NCI-H226 (cell line): ENCODE measurements around the gene PCDHB2.
A peak's percentile ranks its signal among the peaks of the same experiment; 100 is the strongest.
"Not testable (repeated sequence)": the region's sequence is repeated elsewhere in the genome, so short reads cannot be mapped to it uniquely, and the experiment has no call there.

Experiments used
- DNase-seq: peaks from one replicate; pipeline ENCODE4 v3.0.0-alpha.2; 2015

The PCDHB2 gene

DNA sequence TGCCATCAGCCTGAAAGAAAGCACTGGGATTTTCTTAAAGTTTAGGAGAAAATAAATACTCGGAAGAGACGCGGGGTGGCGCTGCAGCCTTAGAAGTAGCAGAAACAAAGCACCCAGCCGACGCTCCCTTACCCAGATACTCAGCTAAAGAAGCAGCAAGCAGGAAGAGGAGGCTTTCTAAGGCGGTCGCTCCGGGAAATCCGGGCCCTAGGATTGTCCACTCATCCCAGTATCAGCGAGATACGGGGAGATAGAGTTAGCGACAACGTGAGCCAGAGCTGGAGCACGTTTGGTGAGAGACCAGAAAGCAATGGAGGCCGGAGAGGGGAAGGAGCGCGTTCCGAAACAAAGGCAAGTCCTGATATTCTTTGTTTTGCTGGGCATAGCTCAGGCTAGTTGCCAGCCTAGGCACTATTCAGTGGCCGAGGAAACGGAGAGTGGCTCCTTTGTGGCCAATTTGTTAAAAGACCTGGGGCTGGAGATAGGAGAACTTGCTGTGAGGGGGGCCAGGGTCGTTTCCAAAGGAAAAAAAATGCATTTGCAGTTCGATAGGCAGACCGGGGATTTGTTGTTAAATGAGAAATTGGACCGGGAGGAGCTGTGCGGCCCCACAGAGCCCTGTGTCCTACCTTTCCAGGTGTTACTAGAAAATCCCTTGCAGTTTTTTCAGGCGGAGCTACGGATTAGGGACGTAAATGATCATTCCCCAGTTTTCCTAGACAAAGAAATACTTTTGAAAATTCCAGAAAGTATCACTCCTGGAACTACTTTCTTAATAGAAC, at the start of gene PCDHB2:
Gene PCDHB2, plus strand, starts transcription at position 135 of the 782 bp plus-strand sequence. Its CDS starts 176 bp downstream, at position 311.
- DNase-seq, result peak; percentile 59

GRCh38 chr5:141050622-141051520, 43.5 kb upstream of the PCDHB2 start, which contains the start of gene PCDHB1:
PCDHB1 (plus strand) TSS chr5:141051374; CDS start chr5:141051471, 97 bp downstream.
- no peak for DNase-seq

- DNase-seq, result no peak
These were observed 42.9 kb upstream of the PCDHB2 start for GRCh38 chr5:141051521-141051866.

- DNase-seq, result no peak
These were observed 16.6 kb upstream of the PCDHB2 start for GRCh38 chr5:141077826-141078225.

DNA sequence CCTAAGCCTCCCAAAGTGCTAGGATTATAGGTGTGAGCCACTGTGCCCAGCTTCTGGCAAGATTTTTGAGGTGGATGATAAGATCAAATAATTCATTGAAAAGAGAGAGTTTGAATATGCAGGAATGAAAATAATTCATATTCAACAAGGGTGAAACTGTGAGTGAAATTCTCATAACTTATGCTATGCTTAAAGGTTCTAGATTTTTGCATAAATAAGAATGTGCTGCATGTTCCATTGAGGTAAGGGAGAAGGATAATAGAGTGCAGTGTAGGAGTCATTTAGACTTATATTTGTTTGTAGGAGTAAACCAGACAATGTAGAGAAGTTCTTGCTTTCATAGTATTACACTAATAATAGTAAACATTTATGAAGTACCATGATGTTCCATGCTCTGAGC, 12.2 kb upstream of the PCDHB2 start:
- no peak for DNase-seq

DNA sequence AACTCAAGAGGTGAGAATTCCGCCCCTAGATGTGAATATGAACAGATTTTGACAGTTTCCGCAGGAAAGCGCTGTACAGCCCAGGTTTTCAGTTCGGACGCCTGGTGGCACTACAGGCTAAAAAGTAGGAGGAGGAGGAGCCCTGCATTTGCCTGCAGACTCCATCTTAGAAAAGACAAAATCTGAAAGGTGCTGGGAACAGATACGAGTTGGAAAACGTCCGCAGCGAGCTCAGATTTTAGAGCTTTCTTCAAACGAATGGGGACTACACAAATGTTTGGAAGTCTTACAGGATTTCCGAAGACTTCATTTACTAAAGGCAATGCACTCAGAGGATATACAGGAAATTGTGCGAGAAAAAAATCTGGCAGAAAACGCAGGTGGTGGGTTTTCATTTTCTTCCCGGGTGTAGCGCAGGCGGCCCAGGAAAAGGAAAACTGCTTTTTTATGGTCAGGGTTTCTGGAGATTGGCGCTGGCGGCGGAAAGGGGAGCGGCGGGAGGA, 9.9 kb upstream of the PCDHB2 start:
- DNase-seq, result peak; percentile 62

- no peak for DNase-seq
These were observed 837 bp downstream of the PCDHB2 start for GRCh38 chr5:141095263-141095641.

DNA sequence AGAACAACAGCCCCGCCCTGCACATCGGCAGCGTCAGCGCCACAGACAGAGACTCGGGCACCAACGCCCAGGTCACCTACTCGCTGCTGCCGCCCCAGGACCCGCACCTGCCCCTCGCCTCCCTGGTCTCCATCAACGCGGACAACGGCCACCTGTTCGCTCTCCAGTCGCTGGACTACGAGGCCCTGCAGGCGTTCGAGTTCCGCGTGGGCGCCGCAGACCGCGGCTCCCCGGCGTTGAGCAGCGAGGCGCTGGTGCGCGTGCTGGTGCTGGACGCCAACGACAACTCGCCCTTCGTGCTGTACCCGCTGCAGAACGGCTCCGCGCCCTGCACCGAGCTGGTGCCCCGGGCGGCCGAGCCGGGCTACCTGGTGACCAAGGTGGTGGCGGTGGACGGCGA, 1.8 kb downstream of the PCDHB2 start:
- not testable (repeated sequence) for DNase-seq

GRCh38 chr5:141096586-141096985, 2.2 kb downstream of the PCDHB2 start:
- DNase-seq, result not testable (repeated sequence)

GRCh38 chr5:141100243-141100805, 5.9 kb downstream of the PCDHB2 start, which contains the start of gene PCDHB3:
PCDHB3 (plus strand) TSS chr5:141100473; CDS start chr5:141100650, 177 bp downstream.
- DNase-seq, result no peak

- no peak for DNase-seq
These were observed 6.6 kb downstream of the PCDHB2 start for GRCh38 chr5:141101059-141101458.

- DNase-seq, result not testable (repeated sequence)
These were observed 7.7 kb downstream of the PCDHB2 start for GRCh38 chr5:141102070-141102469.

- DNase-seq, result not testable (repeated sequence)
These were observed 8.1 kb downstream of the PCDHB2 start for GRCh38 chr5:141102471-141102870.

DNA sequence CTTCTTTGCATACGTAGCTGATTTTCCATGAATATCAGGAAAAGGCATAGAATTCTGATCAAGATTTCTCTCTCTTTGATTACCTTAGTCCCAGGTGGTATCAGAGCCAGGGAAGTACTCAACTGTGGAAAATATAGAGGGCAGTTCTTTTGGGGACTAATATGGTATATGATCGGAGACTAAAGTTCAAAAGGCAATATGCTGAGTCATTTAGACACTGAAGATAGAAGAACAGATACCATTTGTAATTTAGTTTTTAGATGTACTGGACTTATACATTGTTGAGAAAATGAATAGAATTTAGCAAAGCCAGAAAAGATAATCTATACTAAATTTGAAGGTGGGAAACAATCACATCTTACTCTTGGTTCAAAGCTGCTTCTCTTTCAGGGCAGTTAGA, 10.9 kb downstream of the PCDHB2 start:
- DNase-seq, result no peak

DNA sequence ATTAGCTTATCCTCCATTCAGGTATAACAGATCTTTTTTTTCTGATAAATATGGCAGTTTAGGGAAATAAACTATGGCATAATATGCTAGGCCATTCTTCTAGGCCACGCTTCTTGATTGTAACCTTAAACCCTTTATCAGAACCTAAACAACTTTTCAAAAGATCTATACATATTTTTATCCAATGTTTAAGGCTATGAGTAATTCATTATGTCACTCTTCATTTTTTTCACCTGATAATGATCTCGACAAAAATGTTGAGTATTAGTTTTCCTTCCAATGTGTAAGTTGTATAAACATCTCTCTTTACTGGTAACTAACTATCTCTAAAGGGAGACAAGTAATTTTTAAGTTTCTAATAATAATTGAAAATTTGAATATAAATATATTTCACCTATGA, 24.8 kb downstream of the PCDHB2 start:
- DNase-seq, result no peak

DNA sequence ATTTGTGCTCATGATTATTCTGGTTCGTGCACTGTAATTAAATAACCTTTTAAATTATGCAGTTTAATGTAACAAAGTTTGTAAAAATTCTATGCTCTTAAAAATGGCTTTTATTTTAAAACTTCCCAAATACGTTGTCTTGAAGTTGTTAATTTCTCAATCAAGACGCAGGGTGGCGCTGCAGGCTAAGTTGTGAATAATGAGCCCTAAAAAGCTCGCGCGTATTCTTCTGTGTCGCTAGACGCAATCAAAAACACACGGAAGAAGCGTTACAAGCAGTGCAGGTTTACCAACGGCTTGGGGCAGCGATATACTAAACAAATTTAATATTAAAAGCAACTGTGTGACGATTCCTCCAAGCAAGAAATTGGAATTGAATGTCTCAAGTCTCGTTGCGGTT, 27.1 kb downstream of the PCDHB2 start, which contains the start of gene PCDHB4:
Gene PCDHB4, plus strand, starts transcription at position 256 of the 400 bp plus-strand sequence. CDS start 181 bp downstream, outside the sequence.
- no peak for DNase-seq

GRCh38 chr5:141121985-141122384, 27.6 kb downstream of the PCDHB2 start:
- no peak for DNase-seq

DNA sequence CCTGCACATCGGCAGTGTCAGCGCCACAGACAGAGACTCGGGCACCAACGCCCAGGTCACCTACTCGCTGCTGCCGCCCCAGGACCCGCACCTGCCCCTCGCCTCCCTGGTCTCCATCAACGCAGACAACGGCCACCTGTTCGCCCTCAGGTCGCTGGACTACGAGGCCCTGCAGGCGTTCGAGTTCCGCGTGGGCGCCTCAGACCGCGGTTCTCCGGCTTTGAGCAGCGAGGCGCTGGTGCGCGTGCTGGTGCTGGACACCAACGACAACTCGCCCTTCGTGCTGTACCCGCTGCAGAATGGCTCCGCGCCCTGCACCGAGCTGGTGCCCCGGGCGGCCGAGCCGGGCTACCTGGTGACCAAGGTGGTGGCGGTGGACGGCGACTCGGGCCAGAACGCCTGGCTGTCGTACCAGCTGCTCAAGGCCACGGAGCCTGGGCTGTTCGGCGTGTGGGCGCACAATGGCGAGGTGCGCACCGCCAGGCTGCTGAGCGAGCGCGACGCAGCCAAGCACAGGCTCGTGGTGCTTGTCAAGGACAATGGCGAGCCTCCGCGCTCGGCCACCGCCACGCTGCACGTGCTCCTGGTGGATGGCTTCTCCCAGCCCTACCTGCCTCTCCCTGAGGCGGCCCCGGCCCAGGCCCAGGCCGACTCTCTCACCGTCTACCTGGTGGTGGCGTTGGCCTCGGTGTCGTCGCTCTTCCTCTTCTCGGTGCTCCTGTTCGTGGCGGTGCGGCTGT, 29.2 kb downstream of the PCDHB2 start:
- DNase-seq, result not testable (repeated sequence)

DNA sequence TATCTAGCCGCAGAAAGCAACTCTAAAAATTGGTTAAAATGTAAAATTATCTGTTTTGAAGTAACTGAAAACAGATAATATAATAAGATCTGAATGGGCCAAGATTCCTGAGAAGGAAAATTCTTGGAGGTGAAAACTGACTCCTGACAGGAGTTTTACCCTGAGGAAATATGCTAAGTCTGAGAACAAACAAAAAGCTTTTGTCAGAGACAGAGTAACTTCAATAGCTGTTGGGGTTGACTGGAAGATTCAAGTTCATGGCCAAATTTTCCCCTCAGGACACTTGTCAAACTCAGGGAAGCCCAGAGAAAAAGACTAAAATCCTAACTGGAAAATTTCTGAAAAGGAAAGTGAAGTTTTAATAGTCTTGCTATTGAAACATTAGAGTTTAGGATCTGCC, 32.9 kb downstream of the PCDHB2 start:
- no peak for DNase-seq

DNA sequence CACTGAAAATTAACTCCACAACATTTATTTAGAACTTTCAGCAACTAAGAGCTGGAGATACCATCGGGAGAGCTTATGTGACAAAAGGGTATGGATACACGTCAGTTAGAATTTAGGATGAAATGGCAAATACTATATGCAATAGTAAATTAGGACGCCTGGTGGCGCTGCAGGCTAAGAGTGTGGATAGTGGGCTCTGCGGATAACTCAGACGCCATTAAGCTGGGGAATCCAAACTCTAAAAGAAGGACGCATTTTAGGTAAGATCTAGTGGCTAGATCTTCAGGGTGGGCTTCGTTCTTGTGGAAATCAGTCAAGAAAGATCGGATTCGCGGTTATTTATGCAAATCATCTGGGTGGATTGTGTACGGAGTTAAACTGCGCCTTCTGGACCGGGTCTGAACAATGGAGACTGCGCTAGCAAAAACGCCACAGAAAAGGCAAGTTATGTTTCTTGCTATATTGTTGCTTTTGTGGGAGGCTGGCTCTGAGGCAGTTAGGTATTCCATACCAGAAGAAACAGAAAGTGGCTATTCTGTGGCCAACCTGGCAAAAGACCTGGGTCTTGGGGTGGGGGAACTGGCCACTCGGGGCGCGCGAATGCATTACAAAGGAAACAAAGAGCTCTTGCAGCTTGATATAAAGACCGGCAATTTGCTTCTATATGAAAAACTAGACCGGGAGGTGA, 40.8 kb downstream of the PCDHB2 start, which contains the start of gene PCDHB5:
Gene PCDHB5, plus strand, starts transcription at position 177 of the 688 bp plus-strand sequence. Its CDS starts 229 bp downstream, at position 406.
- DNase-seq, result peak; percentile 39

DNA sequence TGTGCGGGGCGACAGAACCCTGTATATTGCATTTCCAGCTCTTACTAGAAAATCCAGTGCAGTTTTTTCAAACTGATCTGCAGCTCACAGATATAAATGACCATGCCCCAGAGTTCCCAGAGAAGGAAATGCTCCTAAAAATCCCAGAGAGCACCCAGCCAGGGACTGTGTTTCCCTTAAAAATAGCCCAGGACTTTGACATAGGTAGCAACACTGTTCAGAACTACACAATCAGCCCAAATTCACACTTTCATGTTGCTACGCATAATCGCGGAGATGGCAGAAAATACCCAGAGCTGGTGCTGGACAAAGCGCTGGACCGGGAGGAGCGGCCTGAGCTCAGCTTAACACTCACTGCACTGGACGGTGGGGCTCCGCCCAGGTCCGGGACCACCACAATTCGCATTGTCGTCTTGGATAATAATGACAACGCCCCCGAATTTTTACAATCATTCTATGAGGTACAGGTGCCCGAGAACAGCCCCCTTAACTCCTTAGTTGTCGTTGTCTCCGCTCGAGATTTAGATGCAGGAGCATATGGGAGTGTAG, 41.4 kb downstream of the PCDHB2 start:
- DNase-seq, result no peak
